Natural killer cell (primary cell): ENCODE data around the gene ATP7B. TPM values are rescaled to one million over a fixed set of nuclear protein-coding genes. Genes with fewer than 3 reads are reported as not detected.
A peak's percentile ranks its signal among the peaks of the same experiment; 100 is the strongest.

ENCODE experiments used
- ATAC-seq, 3 donors: fragments of 150-1000 bp in 2 of 3; fragments of 200-7000 bp in 1 of 3; cut with Tn5 transposase; 1 replicate in 1 of 3; 2 replicates in 2 of 3; pipeline ENCODE4 v1.10.0; 2021; ENCODE audit warnings: mild to moderate bottlenecking in 2 of 3, moderate library complexity in 2 of 3
- DNase-seq, 2 donors: peaks; one replicate each; pipeline versions ENCODE4 v3.0.0 to v3.0.0-alpha.2; 2013 to 2021; ENCODE audit warnings: mixed read lengths in 1 of 2
- H3K27ac ChIP-seq: one replicate; pipeline ENCODE4 v1.5.1; 2013; ENCODE audit warnings: mild to moderate bottlenecking, low read length
- H3K27me3 ChIP-seq: one replicate; pipeline ENCODE4 v1.6.1; 2013; ENCODE audit warnings: low read length; ENCODE audit not compliant: control insufficient read depth, insufficient read depth
- H3K36me3 ChIP-seq: one replicate; pipeline ENCODE4 v1.6.1; 2013; ENCODE audit warnings: low read length; ENCODE audit not compliant: control insufficient read depth, insufficient read depth
- H3K4me1 ChIP-seq: one replicate; pipeline ENCODE4 v1.6.1; 2013; ENCODE audit warnings: low read length; ENCODE audit not compliant: control insufficient read depth, insufficient read depth
- H3K4me3 ChIP-seq: one replicate; pipeline ENCODE4 v1.5.1; 2013; ENCODE audit warnings: low read length
- H3K9me3 ChIP-seq: one replicate; pipeline ENCODE4 v1.6.1; 2013; ENCODE audit warnings: low read length; ENCODE audit not compliant: control insufficient read depth, insufficient read depth
- H3K27ac Mint-ChIP-seq, 2 donors: one replicate each; pipeline ENCODE4 v1.8.0; 2022; ENCODE audit warnings: mild to moderate bottlenecking in 2 of 2, mixed read lengths in 2 of 2, moderate library complexity in 1 of 2
- H3K27me3 Mint-ChIP-seq, 2 donors: one replicate each; pipeline ENCODE4 v1.8.0; 2022; ENCODE audit warnings: low read depth in 2 of 2, mixed read lengths in 2 of 2
- H3K36me3 Mint-ChIP-seq: one replicate; pipeline ENCODE4 v1.8.0; 2022; ENCODE audit warnings: mixed read lengths
- H3K4me1 Mint-ChIP-seq, 2 donors: one replicate each; pipeline ENCODE4 v1.8.0; 2022; ENCODE audit warnings: mixed read lengths in 2 of 2
- H3K4me3 Mint-ChIP-seq: one replicate; pipeline ENCODE4 v1.8.0; 2022; ENCODE audit warnings: mild to moderate bottlenecking, moderate library complexity, mixed read lengths
- H3K9me3 Mint-ChIP-seq, 2 donors: one replicate each; pipeline ENCODE4 v1.8.0; 2022; ENCODE audit warnings: mixed read lengths in 2 of 2
- CTCF ChIP-seq: fragments of 200-600 bp; IDR thresholded peaks from one replicate; pipeline ENCODE4 v1.8.0; 2022; ENCODE audit warnings: antibody characterized with exemption
- WGBS: methylation state at CpG from one replicate; pipeline ENCODE4 v1.1.7; 2013; ENCODE audit warnings: missing lambda C conversion rate; ENCODE audit not compliant: insufficient coverage; 5-methylcytosine and 5-hydroxymethylcytosine counted together
- intact Hi-C: fragments of 100-400 bp; cut with micrococcal nuclease; formaldehyde crosslinking; loops from one replicate; pipeline ENCODE4 v1.14.2; 2022
- total RNA-seq, 4 donors: library from RNA; stranded (reverse); fragments of 120-200 nt in 1 of 4; gene quantifications; one replicate each; pipeline versions ENCODE4 v1.2.3 to v1.2.4, GENCODE V29; 2013 to 2022

The ATP7B gene
- total RNA-seq, 3 donors from 2014 or later (not counting 1 experiment from before 2014, with no cell fraction given): 0.45 to 0.64 (median 0.58) TPM

GRCh38 chr13:52011632-52012511, 622 bp upstream of the ATP7B start, which contains the start of gene ALG11:
TSS of gene ALG11 (plus strand) at chr13:52012398. CDS start at chr13:52012419, 21 bp downstream.
- H3K27me3 Mint-ChIP-seq: peaks cover 24 to 27% of the 10 kb centered on the region in 2 donors
- H3K4me3 Mint-ChIP-seq: peak within 1 kb of the TSS; percentile 99
- H3K36me3 ChIP-seq: no peaks in the 10 kb centered on the region
- H3K4me3 ChIP-seq: peak within 1 kb of the TSS; percentile 88
- no peaks in the 10 kb centered on the region for H3K36me3 Mint-ChIP-seq
- peak within 1 kb of the TSS; percentile 93 to 96 for H3K27ac Mint-ChIP-seq
- H3K9me3 ChIP-seq: no peaks in the 10 kb centered on the region
- peaks cover 8% of the 10 kb centered on the region for H3K27me3 ChIP-seq
- H3K4me1 ChIP-seq: peaks cover 9% of the 10 kb centered on the region
- no peaks in the 10 kb centered on the region for H3K9me3 Mint-ChIP-seq
- TF ChIP-seq CTCF: no peak
- H3K4me1 Mint-ChIP-seq: peaks cover 21 to 32% of the 10 kb centered on the region in 2 donors
- peak within 1 kb of the TSS; percentile 64 for H3K27ac ChIP-seq
- under 1% methylated on average over 82 of the region's 82 CpGs for WGBS
- peak; percentile 99 for DNase-seq
- ATAC-seq: peak; percentile 98 to 100 (median 98)
- intact Hi-C loops: loop anchor here (1.0 to 5.0 kb wide), 4 partner anchors 183 to 443 kb away; partner anchors contain the start of genes CKAP2 and WDFY2

GRCh38 chr13:52009946-52010345, 1.3 kb downstream of the ATP7B start:
- H3K27ac ChIP-seq: no peak overlapping the region
- peaks cover 34 to 43% of the 10 kb centered on the region in 2 donors for H3K27me3 Mint-ChIP-seq
- H3K4me3 ChIP-seq: no peak overlapping the region
- H3K27me3 ChIP-seq: peaks cover 8% of the 10 kb centered on the region
- H3K4me1 ChIP-seq: peaks cover 9% of the 10 kb centered on the region
- peak overlapping the region; percentile 99 for H3K4me3 Mint-ChIP-seq
- ATAC-seq: no peak
- H3K36me3 ChIP-seq: no peaks in the 10 kb centered on the region
- H3K9me3 Mint-ChIP-seq: no peaks in the 10 kb centered on the region
- DNase-seq: no peak
- no peaks in the 10 kb centered on the region for H3K9me3 ChIP-seq
- intact Hi-C loops: loop anchor here (5.0 kb wide), 1 partner anchor 428 kb away; the partner anchor contains the start of gene WDFY2
- no peak overlapping the region for H3K27ac Mint-ChIP-seq
- TF ChIP-seq CTCF: no peak
- WGBS: 76% methylated on average over 6 of the region's 6 CpGs
- peaks cover 21 to 23% of the 10 kb centered on the region in 2 donors for H3K4me1 Mint-ChIP-seq
- no peaks in the 10 kb centered on the region for H3K36me3 Mint-ChIP-seq

- Histone ChIP-seq H3K27ac (no peak overlapping the region), H3K4me1 (peaks cover 9% of the 10 kb centered on the region), H3K36me3 (no peaks in the 10 kb centered on the region), H3K9me3 (no peaks in the 10 kb centered on the region), H3K27me3 (peaks cover 8% of the 10 kb centered on the region), H3K4me3 (no peak overlapping the region)
- Mint-ChIP-seq H3K9me3 (no peaks in the 10 kb centered on the region), H3K27ac (no peak overlapping the region), H3K4me3 (no peak overlapping the region), H3K27me3 (peaks cover 34 to 43% of the 10 kb centered on the region in 2 donors), H3K36me3 (no peaks in the 10 kb centered on the region), H3K4me1 (peaks cover 7% of the 10 kb centered on the region in 2 donors)
- 83% methylated on average over 6 of the region's 8 CpGs for WGBS
- intact Hi-C loops: no loop called here
- DNase-seq (no peak), ATAC-seq (no peak)
- no peak for TF ChIP-seq CTCF
Observed at GRCh38 chr13:52006523-52007245, 4.6 kb downstream of the ATP7B start.
